Caco-2 (cell line): ENCODE results near the gene NKD1. TPM values are rescaled to one million over a fixed set of nuclear protein-coding genes. Genes with fewer than 3 reads are reported as not detected.

Experiments
- BruUV-seq: library from RNA; stranded (reverse); fragments of 400-500 nt; replicated peaks from 2 replicates; lab custom pipeline; 2021; lab: Mats Ljungman, UMichigan
- CTCF ChIA-PET: fragments of 300-600 bp; sonication (Branson Sonifier 250); formaldehyde crosslinking; loops from one replicate; lab custom pipeline; 2022; ENCODE audit warnings: antibody characterized with exemption; lab: Charles Lee
- POLR2A ChIA-PET: fragments of 300-600 bp; sonication (Branson Sonifier 250); formaldehyde crosslinking; loops from one replicate; lab custom pipeline; 2022; ENCODE audit warnings: antibody characterized with exemption; lab: Charles Lee
- DNase-seq, 2 experiments: peaks; one replicate each; pipeline versions ENCODE4 v3.0.0 to v3.0.0-alpha.2; 2020 to 2022
- H3K27me3 ChIP-seq: replicated peaks from 2 replicates; pipeline ENCODE4 v1.6.0; 2011; ENCODE audit warnings: low read length; ENCODE audit not compliant: control insufficient read depth, insufficient read depth
- H3K36me3 ChIP-seq: 2 replicates; pipeline ENCODE4 v1.5.1; 2011; ENCODE audit warnings: low read length; ENCODE audit not compliant: control insufficient read depth, insufficient read depth
- H3K4me1 ChIP-seq: fragments of 250-450 bp; sonication (Bioruptor Pico); 2 replicates; pipeline ENCODE4 v1.5.1; 2020; ENCODE audit warnings: mild to moderate bottlenecking
- H3K4me3 ChIP-seq: 2 replicates; pipeline ENCODE4 v1.5.1; 2011; ENCODE audit warnings: low read depth, mild to moderate bottlenecking, control low read depth, low read length
- H3K9me3 ChIP-seq: fragments of 250-450 bp; sonication (Bioruptor Pico); 2 replicates; pipeline ENCODE4 v1.5.1; 2020; ENCODE audit warnings: mild to moderate bottlenecking, moderate library complexity
- H3K27ac Mint-ChIP-seq: one replicate; pipeline ENCODE4 v1.8.0; 2022; ENCODE audit warnings: mixed read lengths; ENCODE audit not compliant: unreplicated experiment
- H3K27me3 Mint-ChIP-seq: one replicate; pipeline ENCODE4 v1.8.0; 2022; ENCODE audit warnings: mixed read lengths; ENCODE audit not compliant: insufficient read depth, unreplicated experiment
- H3K36me3 Mint-ChIP-seq: one replicate; pipeline ENCODE4 v1.8.0; 2022; ENCODE audit warnings: mild to moderate bottlenecking, mixed read lengths; ENCODE audit not compliant: insufficient read depth, unreplicated experiment
- H3K4me1 Mint-ChIP-seq: one replicate; pipeline ENCODE4 v1.8.0; 2022; ENCODE audit warnings: low read depth, mixed read lengths; ENCODE audit not compliant: unreplicated experiment
- H3K4me3 Mint-ChIP-seq: one replicate; pipeline ENCODE4 v1.8.0; 2022; ENCODE audit warnings: mild to moderate bottlenecking, moderate library complexity, mixed read lengths; ENCODE audit not compliant: unreplicated experiment
- H3K9me3 Mint-ChIP-seq: one replicate; pipeline ENCODE4 v1.8.0; 2022; ENCODE audit warnings: mixed read lengths; ENCODE audit not compliant: unreplicated experiment
- CTCF ChIP-seq, 2 experiments: fragments of 200-600 bp in 1 of 2; IDR thresholded peaks; 1 replicate in 1 of 2; 2 replicates in 1 of 2; pipeline versions ENCODE4 v1.5.1 to v1.8.0; 2011 to 2022; ENCODE audit warnings: antibody characterized with exemption in 1 of 2, control low read depth in 1 of 2, inconsistent platforms in 1 of 2, low read depth in 1 of 2, low read length in 1 of 2, mild to moderate bottlenecking in 1 of 2, moderate library complexity in 1 of 2; ENCODE audit not compliant: insufficient read depth in 1 of 2, severe bottlenecking in 1 of 2, unreplicated experiment in 1 of 2
- intact Hi-C: fragments of 100-400 bp; cut with micrococcal nuclease; formaldehyde crosslinking; loops from one replicate; pipeline ENCODE4 v1.10.0; 2022; ENCODE audit not compliant: unreplicated experiment
- total RNA-seq: library from RNA; stranded (reverse); gene quantifications from 2 replicates; pipeline ENCODE4 v1.2.3, GENCODE V29; 2022

The NKD1 gene
- total RNA-seq, 1 experiment from 2014 or later = 54.9 TPM

- H3K27me3 ChIP-seq = no peaks in the 10 kb centered on the region
- H3K9me3 ChIP-seq = peaks cover 7% of the 10 kb centered on the region; the same call in 1 of the 2 replicates
- no peak for TF ChIP-seq CTCF (IDR thresholded peaks at IDR 0.05; ENCODE audit: insufficient read depth in 1 of 2, low read depth in 1 of 2, low read length in 1 of 2, severe bottlenecking in 1 of 2, unreplicated experiment in 1 of 2)
- intact Hi-C loops = no loop called here
- DNase-seq = no peak
- no TSS peak for BruUV-seq
- H3K27ac Mint-ChIP-seq = no peak overlapping the region
- H3K36me3 Mint-ChIP-seq = no peaks in the 10 kb centered on the region
- ChIA-PET CTCF (no interaction called here), POLR2A (no interaction called here)
- H3K4me1 Mint-ChIP-seq = no peaks in the 10 kb centered on the region
- H3K4me3 ChIP-seq = no peak overlapping the region
- peaks cover 12% of the 10 kb centered on the region for H3K4me1 ChIP-seq
- H3K36me3 ChIP-seq = no peaks in the 10 kb centered on the region
- H3K9me3 Mint-ChIP-seq = peaks cover 13% of the 10 kb centered on the region
- no peaks in the 10 kb centered on the region for H3K27me3 Mint-ChIP-seq
- no peak overlapping the region for H3K4me3 Mint-ChIP-seq
Measured at GRCh38 chr16:50539053-50539695, 9.0 kb upstream of the NKD1 start.

- intact Hi-C loops = no loop called here
- no peak overlapping the region for H3K4me3 Mint-ChIP-seq
- CTCF ChIA-PET = interaction anchor here (1.0 to 1.9 kb wide), 4 partner anchors 10 to 168 kb away, joined by 3 to 10 read pairs (median 4); no protein-coding TSS in a partner anchor
- peak; percentile 42 to 47 for DNase-seq
- H3K27me3 ChIP-seq = no peaks in the 10 kb centered on the region
- H3K27ac Mint-ChIP-seq = no peak overlapping the region
- peaks cover 7% of the 10 kb centered on the region for H3K4me1 Mint-ChIP-seq
- H3K4me1 ChIP-seq = peaks cover 12% of the 10 kb centered on the region
- BruUV-seq = no TSS peak
- no peaks in the 10 kb centered on the region for H3K36me3 Mint-ChIP-seq
- POLR2A ChIA-PET = interaction anchor here (0.6 kb wide), 1 partner anchor 20 kb away, joined by 5 read pairs; no protein-coding TSS in a partner anchor
- peaks cover 3% of the 10 kb centered on the region; the same call in 1 of the 2 replicates for H3K9me3 ChIP-seq
- no peak overlapping the region for H3K4me3 ChIP-seq
- peak in 1 of 2 experiments; percentile 20 for TF ChIP-seq CTCF (IDR thresholded peaks at IDR 0.05; ENCODE audit: insufficient read depth in 1 of 2, low read depth in 1 of 2, low read length in 1 of 2, severe bottlenecking in 1 of 2, unreplicated experiment in 1 of 2)
- H3K9me3 Mint-ChIP-seq = peaks cover 4% of the 10 kb centered on the region
- H3K27me3 Mint-ChIP-seq = no peaks in the 10 kb centered on the region
- H3K36me3 ChIP-seq = no peaks in the 10 kb centered on the region
Measured at GRCh38 chr16:50539822-50540710, 8.1 kb upstream of the NKD1 start.

DNA sequence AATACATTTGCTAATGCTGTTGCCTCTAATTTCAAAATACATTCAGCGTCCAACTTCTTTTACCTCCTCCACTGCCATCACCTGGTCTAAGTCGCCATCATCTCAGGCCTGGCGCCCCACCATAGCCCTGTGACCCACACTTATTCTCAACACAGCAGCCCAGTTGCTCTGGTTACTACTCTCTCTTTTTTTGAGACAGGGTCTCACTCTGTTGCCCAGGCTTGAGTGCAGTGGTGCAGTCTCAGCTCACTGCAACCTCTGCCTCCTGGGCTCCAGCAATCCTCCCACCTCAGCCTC lies 7.5 kb upstream of the NKD1 start:
- no TSS peak for BruUV-seq
- H3K27ac Mint-ChIP-seq = no peak overlapping the region
- H3K9me3 Mint-ChIP-seq = no peaks in the 10 kb centered on the region
- no peak for DNase-seq
- Histone ChIP-seq H3K36me3 (no peaks in the 10 kb centered on the region), H3K4me3 (no peak overlapping the region), H3K27me3 (no peaks in the 10 kb centered on the region), H3K9me3 (no peaks in the 10 kb centered on the region), H3K4me1 (peaks cover 12% of the 10 kb centered on the region)
- no peak overlapping the region for H3K4me3 Mint-ChIP-seq
- ChIA-PET POLR2A (no interaction called here), CTCF (interaction anchor here (1.0 to 1.9 kb wide), 4 partner anchors 10 to 168 kb away, joined by 3 to 10 read pairs (median 4); no protein-coding TSS in a partner anchor)
- TF ChIP-seq CTCF (IDR thresholded peaks at IDR 0.05; ENCODE audit: insufficient read depth in 1 of 2, low read depth in 1 of 2, low read length in 1 of 2, severe bottlenecking in 1 of 2, unreplicated experiment in 1 of 2) = no peak
- H3K4me1 Mint-ChIP-seq = peaks cover 7% of the 10 kb centered on the region
- no peaks in the 10 kb centered on the region for H3K27me3 Mint-ChIP-seq
- intact Hi-C loops = no loop called here
- no peaks in the 10 kb centered on the region for H3K36me3 Mint-ChIP-seq
